NCI-H128 (cell line): ENCODE data around the gene DROSHA.

Experiments used
- DNase-seq: peaks from one replicate; lab custom pipeline; 2025; ENCODE audit not compliant: unreplicated experiment; lab: John Stamatoyannopoulos, UW

The DROSHA gene

DNA sequence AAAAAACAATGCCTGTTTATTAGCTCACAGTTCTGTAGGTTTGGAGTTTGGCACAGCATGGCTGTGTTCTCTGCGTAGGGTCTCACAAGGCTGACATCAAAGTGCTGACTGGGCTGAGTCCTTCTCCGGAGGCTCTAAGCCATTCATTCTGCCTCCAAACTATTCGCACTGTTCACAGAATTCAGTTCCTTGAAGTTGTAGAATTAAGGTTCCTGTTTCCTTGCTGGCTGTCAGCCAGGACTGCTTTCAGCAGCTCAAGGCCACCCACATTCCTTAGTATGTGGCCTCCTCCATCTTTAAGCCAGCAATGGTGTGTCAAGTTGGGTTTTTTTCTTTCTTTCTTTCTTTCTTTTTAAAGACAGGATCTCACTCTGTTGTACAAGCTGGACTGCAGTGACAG lies 176.6 kb downstream of the DROSHA start:
- DNase-seq: no peak
